Caco-2 (cell line): ENCODE measurements around the gene CCL18. TPM values are rescaled to one million over a fixed set of nuclear protein-coding genes. Genes with fewer than 3 reads are reported as not detected.

Experiments
- BruUV-seq: library from RNA; stranded (reverse); fragments of 400-500 nt; replicated peaks from 2 replicates; lab custom pipeline; 2021; lab: Mats Ljungman, UMichigan
- CTCF ChIA-PET: fragments of 300-600 bp; sonication (Branson Sonifier 250); formaldehyde crosslinking; loops from one replicate; lab custom pipeline; 2022; ENCODE audit warnings: antibody characterized with exemption; lab: Charles Lee
- POLR2A ChIA-PET: fragments of 300-600 bp; sonication (Branson Sonifier 250); formaldehyde crosslinking; loops from one replicate; lab custom pipeline; 2022; ENCODE audit warnings: antibody characterized with exemption; lab: Charles Lee
- DNase-seq, 2 experiments: peaks; one replicate each; pipeline versions ENCODE4 v3.0.0 to v3.0.0-alpha.2; 2020 to 2022
- H3K27me3 ChIP-seq: replicated peaks from 2 replicates; pipeline ENCODE4 v1.6.0; 2011; ENCODE audit warnings: low read length; ENCODE audit not compliant: control insufficient read depth, insufficient read depth
- H3K36me3 ChIP-seq: 2 replicates; pipeline ENCODE4 v1.5.1; 2011; ENCODE audit warnings: low read length; ENCODE audit not compliant: control insufficient read depth, insufficient read depth
- H3K4me1 ChIP-seq: fragments of 250-450 bp; sonication (Bioruptor Pico); 2 replicates; pipeline ENCODE4 v1.5.1; 2020; ENCODE audit warnings: mild to moderate bottlenecking
- H3K4me3 ChIP-seq: 2 replicates; pipeline ENCODE4 v1.5.1; 2011; ENCODE audit warnings: low read depth, mild to moderate bottlenecking, control low read depth, low read length
- H3K9me3 ChIP-seq: fragments of 250-450 bp; sonication (Bioruptor Pico); 2 replicates; pipeline ENCODE4 v1.5.1; 2020; ENCODE audit warnings: mild to moderate bottlenecking, moderate library complexity
- H3K27ac Mint-ChIP-seq: one replicate; pipeline ENCODE4 v1.8.0; 2022; ENCODE audit warnings: mixed read lengths; ENCODE audit not compliant: unreplicated experiment
- H3K27me3 Mint-ChIP-seq: one replicate; pipeline ENCODE4 v1.8.0; 2022; ENCODE audit warnings: mixed read lengths; ENCODE audit not compliant: insufficient read depth, unreplicated experiment
- H3K36me3 Mint-ChIP-seq: one replicate; pipeline ENCODE4 v1.8.0; 2022; ENCODE audit warnings: mild to moderate bottlenecking, mixed read lengths; ENCODE audit not compliant: insufficient read depth, unreplicated experiment
- H3K4me1 Mint-ChIP-seq: one replicate; pipeline ENCODE4 v1.8.0; 2022; ENCODE audit warnings: low read depth, mixed read lengths; ENCODE audit not compliant: unreplicated experiment
- H3K4me3 Mint-ChIP-seq: one replicate; pipeline ENCODE4 v1.8.0; 2022; ENCODE audit warnings: mild to moderate bottlenecking, moderate library complexity, mixed read lengths; ENCODE audit not compliant: unreplicated experiment
- H3K9me3 Mint-ChIP-seq: one replicate; pipeline ENCODE4 v1.8.0; 2022; ENCODE audit warnings: mixed read lengths; ENCODE audit not compliant: unreplicated experiment
- CTCF ChIP-seq, 2 experiments: fragments of 200-600 bp in 1 of 2; IDR thresholded peaks; 1 replicate in 1 of 2; 2 replicates in 1 of 2; pipeline versions ENCODE4 v1.5.1 to v1.8.0; 2011 to 2022; ENCODE audit warnings: antibody characterized with exemption in 1 of 2, control low read depth in 1 of 2, inconsistent platforms in 1 of 2, low read depth in 1 of 2, low read length in 1 of 2, mild to moderate bottlenecking in 1 of 2, moderate library complexity in 1 of 2; ENCODE audit not compliant: insufficient read depth in 1 of 2, severe bottlenecking in 1 of 2, unreplicated experiment in 1 of 2
- intact Hi-C: fragments of 100-400 bp; cut with micrococcal nuclease; formaldehyde crosslinking; loops from one replicate; pipeline ENCODE4 v1.10.0; 2022; ENCODE audit not compliant: unreplicated experiment
- total RNA-seq: library from RNA; stranded (reverse); gene quantifications from 2 replicates; pipeline ENCODE4 v1.2.3, GENCODE V29; 2022

Gene CCL18
- total RNA-seq, 1 experiment from 2014 or later: not detected

DNA sequence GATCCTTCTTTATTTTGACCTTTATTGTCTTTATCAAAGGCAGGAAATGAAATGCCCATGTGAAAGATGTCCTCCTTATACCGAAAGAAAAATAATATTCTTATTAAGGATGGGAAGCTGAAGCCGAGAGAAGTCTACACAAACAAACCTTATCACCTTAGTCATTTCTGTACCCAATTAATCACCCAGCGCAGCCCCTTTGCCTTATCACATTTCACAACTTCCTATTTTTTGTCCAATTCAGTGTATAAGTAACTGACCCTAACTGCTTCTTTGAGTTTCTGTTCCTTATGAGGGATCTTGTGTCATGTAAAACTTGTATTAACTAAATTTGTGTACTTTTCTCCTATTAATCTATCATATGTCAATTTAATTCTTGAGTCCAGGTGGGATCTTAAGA, 29.9 kb upstream of the CCL18 start:
- no peak for DNase-seq
- Mint-ChIP-seq H3K9me3 (no peaks in the 10 kb centered on the region), H3K27me3 (peaks cover 12% of the 10 kb centered on the region), H3K4me1 (peaks cover 10% of the 10 kb centered on the region), H3K4me3 (no peak overlapping the region), H3K36me3 (no peaks in the 10 kb centered on the region), H3K27ac (no peak overlapping the region)
- H3K9me3 ChIP-seq: no peaks in the 10 kb centered on the region
- POLR2A ChIA-PET: interaction anchor here (0.6 kb wide), 1 partner anchor 60 kb away, joined by 3 read pairs; no protein-coding TSS in a partner anchor
- no peak for TF ChIP-seq CTCF (IDR thresholded peaks at IDR 0.05; ENCODE audit: insufficient read depth in 1 of 2, low read depth in 1 of 2, low read length in 1 of 2, severe bottlenecking in 1 of 2, unreplicated experiment in 1 of 2)
- H3K36me3 ChIP-seq: no peaks in the 10 kb centered on the region
- H3K4me1 ChIP-seq: no peaks in the 10 kb centered on the region
- no peak overlapping the region for H3K4me3 ChIP-seq
- no TSS peak for BruUV-seq
- CTCF ChIA-PET: no interaction called here
- intact Hi-C loops: no loop called here
- no peaks in the 10 kb centered on the region; the same call in none of the 2 replicates for H3K27me3 ChIP-seq

- Mint-ChIP-seq H3K27me3 (peaks cover 3% of the 10 kb centered on the region), H3K4me3 (no peak overlapping the region), H3K36me3 (no peaks in the 10 kb centered on the region), H3K4me1 (no peaks in the 10 kb centered on the region), H3K27ac (no peak overlapping the region), H3K9me3 (no peaks in the 10 kb centered on the region)
- intact Hi-C loops: no loop called here
- H3K9me3 ChIP-seq: no peaks in the 10 kb centered on the region
- no peak for DNase-seq
- H3K4me3 ChIP-seq: no peak overlapping the region
- CTCF ChIA-PET: no interaction called here
- BruUV-seq: no TSS peak
- no peaks in the 10 kb centered on the region for H3K36me3 ChIP-seq
- H3K4me1 ChIP-seq: no peaks in the 10 kb centered on the region
- no peaks in the 10 kb centered on the region; the same call in 1 of the 2 replicates for H3K27me3 ChIP-seq
- TF ChIP-seq CTCF (IDR thresholded peaks at IDR 0.05; ENCODE audit: insufficient read depth in 1 of 2, low read depth in 1 of 2, low read length in 1 of 2, severe bottlenecking in 1 of 2, unreplicated experiment in 1 of 2): no peak
- POLR2A ChIA-PET: no interaction called here
Observed at GRCh38 chr17:36036235-36036634, 27.8 kb upstream of the CCL18 start.

GRCh38 chr17:36048066-36048465, 16.0 kb upstream of the CCL18 start:
- Mint-ChIP-seq H3K27ac (no peak overlapping the region), H3K4me1 (no peaks in the 10 kb centered on the region), H3K36me3 (no peaks in the 10 kb centered on the region), H3K4me3 (no peak overlapping the region), H3K9me3 (peaks cover 52% of the 10 kb centered on the region), H3K27me3 (peaks cover 23% of the 10 kb centered on the region)
- intact Hi-C loops: no loop called here
- BruUV-seq: no TSS peak
- TF ChIP-seq CTCF (IDR thresholded peaks at IDR 0.05; ENCODE audit: insufficient read depth in 1 of 2, low read depth in 1 of 2, low read length in 1 of 2, severe bottlenecking in 1 of 2, unreplicated experiment in 1 of 2): no peak
- Histone ChIP-seq H3K27me3 (no peaks in the 10 kb centered on the region), H3K9me3 (peaks cover 2% of the 10 kb centered on the region; the same call in 1 of the 2 replicates), H3K4me1 (no peaks in the 10 kb centered on the region), H3K4me3 (no peak overlapping the region), H3K36me3 (no peaks in the 10 kb centered on the region)
- DNase-seq: no peak
- POLR2A ChIA-PET: no interaction called here
- CTCF ChIA-PET: no interaction called here
